GM23338 (cell line): ENCODE results near the gene C6orf52. TPM values are rescaled to one million over a fixed set of nuclear protein-coding genes. Genes with fewer than 3 reads are reported as not detected.

Experiments used
- ATAC-seq: fragments of 200-7000 bp; cut with Tn5 transposase; 3 replicates; pipeline ENCODE4 v1.9.1; 2020
- DNase-seq: peaks from one replicate; pipeline ENCODE4 v3.0.0-alpha.2; 2015; ENCODE audit warnings: low spot score
- H2AFZ ChIP-seq: fragments of 200-600 bp; sonication (generic); 2 replicates; pipeline ENCODE4 v1.8.0; 2016; ENCODE audit warnings: antibody characterized with exemption, mild to moderate bottlenecking, moderate library complexity
- H3F3A ChIP-seq: fragments of 200-600 bp; sonication (generic); replicated peaks from 2 replicates; pipeline ENCODE4 v1.8.0; 2017; ENCODE audit warnings: antibody characterized with exemption, mixed run types, low read depth
- H3K27ac ChIP-seq: fragments of 200-600 bp; sonication (generic); 2 replicates; pipeline ENCODE4 v1.6.1; 2016; ENCODE audit warnings: low read depth
- H3K27me3 ChIP-seq: fragments of 200-600 bp; sonication (generic); 2 replicates; pipeline ENCODE4 v1.8.0; 2016; ENCODE audit warnings: mild to moderate bottlenecking, mixed run types, moderate library complexity; ENCODE audit not compliant: insufficient read depth
- H3K36me3 ChIP-seq: fragments of 200-600 bp; sonication (generic); 2 replicates; pipeline ENCODE4 v1.8.0; 2016; ENCODE audit warnings: mild to moderate bottlenecking; ENCODE audit not compliant: insufficient read depth
- H3K4me1 ChIP-seq: fragments of 200-600 bp; sonication (generic); 2 replicates; pipeline ENCODE4 v1.8.0; 2016; ENCODE audit warnings: mild to moderate bottlenecking, moderate library complexity; ENCODE audit not compliant: insufficient read depth
- H3K4me2 ChIP-seq: fragments of 200-600 bp; sonication (generic); 2 replicates; pipeline ENCODE4 v1.7.1; 2017; ENCODE audit warnings: mixed run types
- H3K4me3 ChIP-seq: fragments of 200-600 bp; sonication (generic); 2 replicates; pipeline ENCODE4 v1.6.1; 2016; ENCODE audit warnings: mixed run types
- H3K79me2 ChIP-seq: fragments of 200-600 bp; sonication (generic); replicated peaks from 2 replicates; pipeline ENCODE4 v1.8.0; 2017; ENCODE audit warnings: mild to moderate bottlenecking; ENCODE audit not compliant: insufficient read depth
- H3K9me2 ChIP-seq: fragments of 200-600 bp; sonication (generic); 2 replicates; pipeline ENCODE4 v1.8.0; 2017; ENCODE audit not compliant: insufficient read depth
- H4K20me1 ChIP-seq: fragments of 200-600 bp; sonication (generic); replicated peaks from 2 replicates; pipeline ENCODE4 v1.8.0; 2017; ENCODE audit warnings: mild to moderate bottlenecking; ENCODE audit not compliant: insufficient read depth
- H3K27ac Mint-ChIP-seq: 2 replicates; pipeline ENCODE4 v1.8.0; 2020; ENCODE audit warnings: inconsistent platforms, mild to moderate bottlenecking, moderate library complexity, mixed read lengths
- H3K27me3 Mint-ChIP-seq: 3 replicates; pipeline ENCODE4 v1.8.0; 2022; ENCODE audit warnings: low read depth, mild to moderate bottlenecking, moderate library complexity, mixed read lengths, inconsistent platforms; ENCODE audit not compliant: insufficient read depth, poor library complexity
- H3K36me3 Mint-ChIP-seq: 3 replicates; pipeline ENCODE4 v1.8.0; 2021; ENCODE audit warnings: low read depth, mild to moderate bottlenecking, inconsistent platforms, moderate library complexity, mixed read lengths
- H3K4me1 Mint-ChIP-seq: 3 replicates; pipeline ENCODE4 v1.8.0; 2020; ENCODE audit warnings: mild to moderate bottlenecking, inconsistent platforms, mixed read lengths
- H3K4me3 Mint-ChIP-seq: 3 replicates; pipeline ENCODE4 v1.8.0; 2021; ENCODE audit warnings: moderate library complexity, mild to moderate bottlenecking, inconsistent platforms, mixed read lengths
- H3K9me3 Mint-ChIP-seq: 3 replicates; pipeline ENCODE4 v1.8.0; 2020; ENCODE audit warnings: moderate library complexity, mild to moderate bottlenecking, inconsistent platforms, mixed read lengths
- ETS1 ChIP-seq: IDR thresholded peaks from 2 replicates; pipeline ENCODE4 v1.6.1; 2016; ENCODE audit warnings: antibody characterized with exemption
- JUNB ChIP-seq: IDR thresholded peaks from one replicate; pipeline ENCODE4 v1.6.1; 2016; ENCODE audit warnings: antibody characterized with exemption; ENCODE audit not compliant: unreplicated experiment
- ZNF114 ChIP-seq: fragments of 250-450 bp; sonication (Bioruptor Pico); IDR thresholded peaks from 2 replicates; pipeline ENCODE4 v1.5.0; 2020; ENCODE audit warnings: mild to moderate bottlenecking, moderate library complexity
- ZNF462 ChIP-seq: fragments of 250-450 bp; sonication (Bioruptor Pico); IDR thresholded peaks from 2 replicates; pipeline ENCODE4 v1.5.0; 2020; ENCODE audit warnings: mild to moderate bottlenecking, moderate library complexity
- polyA plus RNA-seq: library from polyadenylated mRNA; unstranded; fragments of >200 nt; fragmentation: Nextera tagmentation; extraction: Ambion mirVana; gene quantifications from 2 replicates; pipeline ENCODE4 v1.2.1, GENCODE V29; 2016
- total RNA-seq: library from RNA; depleted of rRNA; stranded (reverse); fragments of >200 nt; shearing (Covaris generic); gene quantifications from 2 replicates; pipeline ENCODE4 v1.2.3, GENCODE V29; 2014

Gene C6orf52
- total and polyA plus RNA-seq, 2 experiments from 2014 or later: 4.4 TPM; not detected in 1

GRCh38 chr6:10720265-10720959 lies 26.0 kb upstream of the C6orf52 start (continued):
- no peak for TF ChIP-seq ETS1
- TF ChIP-seq ZNF462: no peak

- peaks cover 5% of the 10 kb centered on the region; the same call in 1 of the 2 replicates for H3K36me3 ChIP-seq
- no peaks in the 10 kb centered on the region for H3K27me3 ChIP-seq
- Mint-ChIP-seq H3K36me3 (peaks cover 33% of the 10 kb centered on the region), H3K4me3 (no peak overlapping the region), H3K4me1 (peaks cover 20% of the 10 kb centered on the region), H3K27me3 (peaks cover 13% of the 10 kb centered on the region), H3K9me3 (peaks cover 34% of the 10 kb centered on the region), H3K27ac (no peak overlapping the region)
- no peaks in the 10 kb centered on the region for H3K9me2 ChIP-seq
- no peaks in the 10 kb centered on the region for H4K20me1 ChIP-seq
- no peak overlapping the region for H3K4me2 ChIP-seq
- no peak overlapping the region for H2AFZ ChIP-seq
- H3K79me2 ChIP-seq: peaks cover 17% of the 10 kb centered on the region
- peaks cover 23% of the 10 kb centered on the region for H3F3A ChIP-seq
- H3K4me1 ChIP-seq: peaks cover 19% of the 10 kb centered on the region
- no peak for DNase-seq
- ATAC-seq: no peak
- no peak overlapping the region for H3K4me3 ChIP-seq
- H3K27ac ChIP-seq: no peak overlapping the region
- no peak for TF ChIP-seq ZNF462
- no peak for TF ChIP-seq JUNB
- TF ChIP-seq ZNF114 (CRISPR knock-in tag): no peak
Observed at GRCh38 chr6:10719964-10720264, 25.5 kb upstream of the C6orf52 start.
